Glutamatergic neuron (in vitro differentiated cells): ENCODE data around the gene NTM. TPM values are rescaled to one million over a fixed set of nuclear protein-coding genes. Genes with fewer than 3 reads are reported as not detected.
A peak's percentile ranks its signal among the peaks of the same experiment; 100 is the strongest.

ENCODE experiments used
- DNase-seq: peaks from one replicate; pipeline ENCODE4 v3.0.0; 2022
- H3K27ac Mint-ChIP-seq: one replicate; pipeline ENCODE4 v1.8.0; 2020; ENCODE audit warnings: mild to moderate bottlenecking, mixed read lengths, inconsistent platforms; ENCODE audit not compliant: unreplicated experiment
- H3K27me3 Mint-ChIP-seq: one replicate; pipeline ENCODE4 v1.8.0; 2020; ENCODE audit warnings: mild to moderate bottlenecking, moderate library complexity, mixed read lengths, inconsistent platforms; ENCODE audit not compliant: unreplicated experiment
- H3K36me3 Mint-ChIP-seq: one replicate; pipeline ENCODE4 v1.8.0; 2020; ENCODE audit warnings: mild to moderate bottlenecking, mixed read lengths, inconsistent platforms; ENCODE audit not compliant: unreplicated experiment
- H3K4me1 Mint-ChIP-seq: one replicate; pipeline ENCODE4 v1.8.0; 2020; ENCODE audit warnings: mild to moderate bottlenecking, low read depth, mixed read lengths, inconsistent platforms; ENCODE audit not compliant: unreplicated experiment
- H3K4me3 Mint-ChIP-seq: one replicate; pipeline ENCODE4 v1.8.0; 2020; ENCODE audit warnings: mild to moderate bottlenecking, mixed read lengths, inconsistent platforms; ENCODE audit not compliant: unreplicated experiment
- H3K9me3 Mint-ChIP-seq: one replicate; pipeline ENCODE4 v1.8.0; 2020; ENCODE audit warnings: mild to moderate bottlenecking, moderate library complexity, mixed read lengths, inconsistent platforms; ENCODE audit not compliant: unreplicated experiment
- total RNA-seq: library from RNA; stranded (reverse); fragmentation: NEBNext Ultra II Directional; extraction: Animal tissue kit (Norgen Biotek cat#: 25700); gene quantifications from one replicate; pipeline ENCODE4 v1.2.1, GENCODE V29; 2021; ENCODE audit not compliant: unreplicated experiment
- TF ChIP-seq, protein P1 (sequence below): fragments of 200-600 bp; sonication (generic); IDR thresholded peaks from one replicate; pipeline ENCODE4 v1.5.0; 2021; ENCODE audit not compliant: partially characterized antibody, unreplicated experiment

NTM gene
- total RNA-seq, 1 donor from 2014 or later, result 1.2 TPM

DNA sequence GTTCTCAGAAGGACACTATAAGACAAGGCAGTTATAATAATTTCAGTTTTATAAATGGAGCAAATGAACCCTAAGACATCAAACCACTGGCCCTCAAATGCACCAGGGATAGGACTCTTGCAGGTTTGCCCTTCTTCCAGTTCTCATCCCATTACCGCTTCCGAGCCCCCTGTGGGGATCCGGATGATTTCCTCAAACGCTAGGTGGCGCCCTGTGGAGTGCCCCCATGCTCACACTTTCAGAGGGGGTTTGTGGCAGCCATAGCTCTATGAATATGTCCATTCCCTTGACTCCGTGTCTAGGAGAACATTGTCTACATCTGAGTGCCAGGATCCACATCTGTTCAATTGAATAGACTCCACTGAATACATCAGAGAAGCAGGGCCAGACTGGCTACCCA is 816.3 kb downstream of the NTM start:
- DNase-seq, result peak; percentile 57

DNA sequence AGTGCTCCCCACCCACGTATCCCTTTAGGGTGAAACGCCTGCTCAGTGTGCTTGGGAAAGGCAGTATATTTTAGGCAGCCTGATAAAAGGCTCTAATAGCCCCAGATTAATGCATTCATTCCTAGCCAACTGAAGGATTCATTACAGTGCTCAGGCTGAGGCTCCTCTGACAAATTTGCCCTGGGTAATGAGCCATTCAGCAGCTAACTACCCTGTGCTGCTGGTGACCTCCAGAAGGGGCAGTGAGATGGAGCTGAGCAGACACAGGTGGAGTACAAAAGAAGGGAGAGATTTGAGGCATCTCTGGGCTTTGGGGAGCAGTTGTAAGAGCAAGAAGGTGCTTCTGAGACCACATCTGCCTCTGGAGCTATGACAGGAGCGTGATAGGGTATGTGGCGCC is 817.0 kb downstream of the NTM start:
- TF ChIP-seq, protein P1, sequence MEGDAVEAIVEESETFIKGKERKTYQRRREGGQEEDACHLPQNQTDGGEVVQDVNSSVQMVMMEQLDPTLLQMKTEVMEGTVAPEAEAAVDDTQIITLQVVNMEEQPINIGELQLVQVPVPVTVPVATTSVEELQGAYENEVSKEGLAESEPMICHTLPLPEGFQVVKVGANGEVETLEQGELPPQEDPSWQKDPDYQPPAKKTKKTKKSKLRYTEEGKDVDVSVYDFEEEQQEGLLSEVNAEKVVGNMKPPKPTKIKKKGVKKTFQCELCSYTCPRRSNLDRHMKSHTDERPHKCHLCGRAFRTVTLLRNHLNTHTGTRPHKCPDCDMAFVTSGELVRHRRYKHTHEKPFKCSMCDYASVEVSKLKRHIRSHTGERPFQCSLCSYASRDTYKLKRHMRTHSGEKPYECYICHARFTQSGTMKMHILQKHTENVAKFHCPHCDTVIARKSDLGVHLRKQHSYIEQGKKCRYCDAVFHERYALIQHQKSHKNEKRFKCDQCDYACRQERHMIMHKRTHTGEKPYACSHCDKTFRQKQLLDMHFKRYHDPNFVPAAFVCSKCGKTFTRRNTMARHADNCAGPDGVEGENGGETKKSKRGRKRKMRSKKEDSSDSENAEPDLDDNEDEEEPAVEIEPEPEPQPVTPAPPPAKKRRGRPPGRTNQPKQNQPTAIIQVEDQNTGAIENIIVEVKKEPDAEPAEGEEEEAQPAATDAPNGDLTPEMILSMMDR, result no peak
- H3K4me1 Mint-ChIP-seq, result no peaks in the 10 kb centered on the region
- H3K27ac Mint-ChIP-seq, result no peak overlapping the region
- H3K36me3 Mint-ChIP-seq, result peaks cover 3% of the 10 kb centered on the region
- H3K27me3 Mint-ChIP-seq, result peaks cover 2% of the 10 kb centered on the region
- H3K9me3 Mint-ChIP-seq, result no peaks in the 10 kb centered on the region
- H3K4me3 Mint-ChIP-seq, result no peak overlapping the region
- DNase-seq, result no peak

More for the DNA sequence above, 816.3 kb downstream of the NTM start:
- H3K9me3 Mint-ChIP-seq, result no peaks in the 10 kb centered on the region
- peaks cover 2% of the 10 kb centered on the region for H3K27me3 Mint-ChIP-seq
- H3K4me3 Mint-ChIP-seq, result no peak overlapping the region
- TF ChIP-seq, protein P1, result peak; percentile 58
- no peaks in the 10 kb centered on the region for H3K36me3 Mint-ChIP-seq
- no peak overlapping the region for H3K27ac Mint-ChIP-seq
- no peaks in the 10 kb centered on the region for H3K4me1 Mint-ChIP-seq

DNA sequence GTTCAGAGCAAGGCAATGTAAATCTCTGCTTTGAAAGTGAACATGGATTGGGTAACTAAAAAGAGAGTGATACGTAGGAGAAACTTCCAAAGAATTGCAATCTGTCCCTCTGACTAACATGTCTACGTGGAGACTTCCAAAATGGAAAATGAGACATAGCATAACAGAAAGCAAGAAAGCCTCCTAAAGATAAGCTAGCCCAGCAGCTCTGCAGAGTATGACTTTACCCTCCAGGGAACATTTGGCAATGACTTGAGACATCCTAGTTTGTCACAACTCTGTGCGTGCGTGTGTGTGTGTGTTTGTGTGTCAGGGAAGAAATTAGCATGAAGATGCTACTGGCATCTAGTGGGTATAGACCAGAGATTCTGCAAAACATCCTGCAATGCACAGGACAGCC is 817.4 kb downstream of the NTM start:
- Mint-ChIP-seq H3K4me3 (no peak overlapping the region), H3K9me3 (no peaks in the 10 kb centered on the region)

DNA sequence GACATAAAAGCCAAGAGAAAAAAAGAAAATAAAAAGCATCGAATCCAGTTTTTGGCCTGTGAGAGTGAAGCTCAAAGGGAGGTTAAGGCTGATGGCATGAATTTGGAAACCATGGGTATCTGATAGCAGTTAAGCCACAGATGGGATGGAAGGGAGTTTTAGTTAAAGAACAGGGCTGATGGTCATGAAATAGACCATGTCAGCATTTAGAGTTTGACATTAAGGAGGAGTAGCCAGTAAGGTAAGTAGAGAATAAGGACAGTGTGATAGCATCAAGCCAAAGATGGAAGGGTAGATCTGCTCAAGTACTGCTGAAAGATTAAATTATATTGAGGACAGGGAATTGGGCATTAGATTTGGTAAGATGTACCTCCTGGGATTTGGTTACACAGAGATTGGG is 826.5 kb downstream of the NTM start:
- TF ChIP-seq, protein P1, result no peak
- Mint-ChIP-seq H3K4me3 (no peak overlapping the region), H3K27ac (no peak overlapping the region)

More for the DNA sequence above, 817.4 kb downstream of the NTM start:
- Mint-ChIP-seq H3K36me3 (peaks cover 3% of the 10 kb centered on the region), H3K27ac (no peak overlapping the region), H3K27me3 (peaks cover 2% of the 10 kb centered on the region), H3K4me1 (no peaks in the 10 kb centered on the region)
- DNase-seq, result no peak
- TF ChIP-seq, protein P1, result no peak

DNA sequence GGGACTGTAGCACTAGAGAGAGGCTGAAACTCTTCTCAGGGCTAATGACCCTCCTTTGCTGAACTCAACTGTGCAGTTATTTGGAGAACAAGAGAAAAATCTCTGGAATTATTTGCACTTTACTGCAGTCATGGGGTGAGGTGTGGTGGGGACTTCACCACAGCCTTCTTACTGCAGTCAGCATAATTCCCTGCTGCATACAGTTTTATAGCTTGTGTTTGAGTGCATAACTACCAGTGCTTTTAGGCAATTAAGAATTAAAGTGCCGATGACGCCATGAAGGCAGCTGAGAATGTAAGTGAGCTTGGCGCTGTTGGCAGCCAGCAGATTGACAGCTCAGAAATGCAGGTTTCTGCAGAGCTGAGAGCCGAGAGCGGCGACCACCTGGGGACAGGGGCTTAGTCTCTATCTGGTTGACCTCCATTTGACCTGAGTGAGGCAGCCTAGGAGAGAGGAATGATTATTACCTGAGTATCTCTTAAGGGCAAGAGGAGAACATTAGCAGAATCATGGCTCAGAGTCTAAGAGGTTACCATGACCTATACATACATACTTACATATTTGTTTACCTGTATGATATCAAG is 830.0 kb downstream of the NTM start:
- H3K4me1 Mint-ChIP-seq, result peaks cover 4% of the 10 kb centered on the region
- H3K9me3 Mint-ChIP-seq, result peaks cover 4% of the 10 kb centered on the region
- no peak for DNase-seq
- peaks cover 6% of the 10 kb centered on the region for H3K36me3 Mint-ChIP-seq
- peaks cover 2% of the 10 kb centered on the region for H3K27me3 Mint-ChIP-seq
- H3K27ac Mint-ChIP-seq, result no peak overlapping the region
- TF ChIP-seq, protein P1, result no peak
- H3K4me3 Mint-ChIP-seq, result no peak overlapping the region

More for the DNA sequence above, 826.5 kb downstream of the NTM start:
- peaks cover 2% of the 10 kb centered on the region for H3K9me3 Mint-ChIP-seq
- peaks cover under 1% of the 10 kb centered on the region for H3K4me1 Mint-ChIP-seq
- peaks cover 2% of the 10 kb centered on the region for H3K36me3 Mint-ChIP-seq
- H3K27me3 Mint-ChIP-seq, result no peaks in the 10 kb centered on the region
- no peak for DNase-seq
